NCI-H524 (cell line): ENCODE data around the gene ARHGAP24.
"Not testable (repeated sequence)": the region's sequence is repeated elsewhere in the genome, so short reads cannot be mapped to it uniquely, and the experiment has no call there.

Experiments
- DNase-seq, 2 experiments: peaks; one replicate each; lab custom pipeline; 2025; lab: John Stamatoyannopoulos, UW

ARHGAP24 gene

DNA sequence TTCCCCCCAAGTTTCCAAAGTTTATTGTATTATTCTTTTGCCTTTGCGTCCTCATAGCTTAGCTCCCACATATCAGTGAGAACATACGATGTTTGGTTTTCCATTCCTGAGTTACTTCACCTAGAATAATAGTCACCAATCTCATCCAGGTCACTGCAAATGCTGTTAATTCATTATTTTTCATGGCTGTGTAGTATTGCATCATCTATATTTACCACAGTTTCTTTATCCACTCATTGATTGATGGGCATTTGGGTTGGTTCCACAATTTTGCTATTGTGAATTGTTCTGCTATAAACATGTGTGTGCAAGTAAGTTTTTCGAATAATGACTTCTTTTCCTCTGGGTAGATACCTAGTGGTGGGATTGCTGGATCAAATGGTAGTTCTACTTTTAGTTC lies 43.6 kb downstream of the ARHGAP24 start:
- DNase-seq, result not testable (repeated sequence)

DNA sequence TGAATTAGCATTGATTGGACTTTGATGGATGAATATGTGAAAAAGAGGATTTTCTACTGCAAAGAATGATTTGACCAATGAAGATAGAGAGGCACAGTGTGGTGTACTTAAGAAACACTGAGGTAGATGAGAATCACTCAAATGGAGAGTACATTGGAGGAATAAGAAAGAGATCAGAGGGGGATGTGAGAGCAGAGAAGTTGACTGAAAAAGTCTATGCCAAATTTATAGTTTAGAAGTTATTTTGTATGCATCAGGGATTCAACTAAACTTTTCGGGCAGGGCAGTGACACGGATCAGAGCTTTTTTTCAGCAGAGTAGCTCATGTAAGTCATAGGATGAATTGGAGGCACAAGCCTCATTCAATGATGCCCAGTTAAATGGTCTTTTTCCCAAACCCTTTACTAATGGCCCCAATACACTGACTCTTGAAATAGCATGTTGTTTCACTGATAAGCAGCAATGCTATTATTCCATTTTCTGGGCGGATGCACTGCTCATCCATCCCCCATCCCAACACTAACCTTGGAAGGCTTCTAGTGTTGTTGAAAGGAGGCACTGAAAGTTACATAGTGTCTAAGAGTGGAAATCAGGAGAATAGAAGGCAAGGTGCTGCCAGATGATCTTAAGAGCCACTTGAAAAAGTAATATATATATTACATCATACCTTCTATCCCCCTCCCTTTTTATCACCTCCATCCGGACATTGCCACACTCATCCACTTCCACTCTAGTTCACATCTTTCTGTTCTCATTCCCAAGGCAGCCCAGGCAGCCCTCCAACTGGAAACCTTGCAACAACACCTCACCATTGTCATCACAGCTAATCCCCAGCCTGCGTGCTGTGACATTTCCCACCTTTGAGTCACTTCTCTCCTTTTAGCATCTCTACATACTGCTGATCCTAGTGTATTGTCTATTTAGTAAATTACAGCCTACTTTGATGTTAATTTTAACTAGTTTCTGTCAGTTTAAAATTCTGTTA lies 46.1 kb downstream of the ARHGAP24 start:
- DNase-seq, result no peak

DNA sequence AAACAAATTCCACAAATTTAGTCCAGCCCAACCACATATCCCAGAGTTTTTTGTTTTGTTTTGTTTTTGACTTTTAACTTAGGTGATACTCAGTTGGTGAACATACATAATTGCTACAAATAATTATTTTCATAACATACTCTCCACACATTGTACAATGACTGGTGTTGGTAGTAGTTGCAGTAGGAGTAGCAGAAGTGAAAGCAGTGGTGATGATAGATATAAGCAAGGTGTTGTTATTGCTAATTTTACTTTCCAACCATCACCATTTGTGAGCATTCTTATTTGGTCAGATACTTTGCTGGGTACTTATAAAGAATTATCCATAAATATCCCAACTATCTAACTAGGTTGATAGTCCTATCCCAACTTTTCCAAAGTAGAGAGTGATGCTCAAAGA lies 47.3 kb downstream of the ARHGAP24 start:
- DNase-seq, result no peak

DNA sequence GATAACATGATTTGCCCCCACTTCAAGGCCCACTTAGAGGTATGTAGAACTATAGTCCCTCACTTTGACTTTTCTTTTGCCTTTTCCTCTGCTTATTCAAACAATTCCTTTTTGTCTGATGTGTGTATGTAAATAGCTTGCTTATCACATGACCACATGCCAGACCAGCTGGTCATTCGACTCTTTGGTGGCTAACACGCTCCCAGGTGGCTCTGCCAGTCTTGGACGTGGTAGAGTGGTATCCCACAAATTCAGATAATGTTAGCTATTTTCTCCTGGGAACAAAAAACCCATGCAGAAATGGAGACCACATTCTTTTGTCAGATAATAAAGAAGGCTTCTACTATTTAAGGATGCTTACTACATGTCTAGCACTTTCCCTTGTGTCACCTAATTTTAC lies 47.9 kb downstream of the ARHGAP24 start:
- no peak for DNase-seq

DNA sequence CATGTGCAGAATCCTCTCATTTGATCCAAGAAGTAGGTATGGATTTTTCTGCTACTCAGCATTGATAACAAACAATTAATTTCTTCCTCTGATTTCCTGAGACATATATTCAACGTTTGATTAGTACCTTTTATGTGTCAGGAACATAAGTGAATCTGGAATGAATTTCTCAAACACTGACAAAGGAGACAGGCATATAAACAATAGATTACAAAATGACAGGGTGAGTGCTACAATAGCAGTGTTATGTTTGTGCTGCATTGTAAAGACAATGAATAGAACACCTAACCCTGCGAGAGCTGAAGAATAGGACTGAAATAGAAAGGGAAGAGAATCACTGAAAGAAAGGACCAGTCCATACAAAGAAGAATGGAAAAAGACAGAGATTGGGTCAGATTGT lies 52.9 kb downstream of the ARHGAP24 start:
- no peak for DNase-seq

DNA sequence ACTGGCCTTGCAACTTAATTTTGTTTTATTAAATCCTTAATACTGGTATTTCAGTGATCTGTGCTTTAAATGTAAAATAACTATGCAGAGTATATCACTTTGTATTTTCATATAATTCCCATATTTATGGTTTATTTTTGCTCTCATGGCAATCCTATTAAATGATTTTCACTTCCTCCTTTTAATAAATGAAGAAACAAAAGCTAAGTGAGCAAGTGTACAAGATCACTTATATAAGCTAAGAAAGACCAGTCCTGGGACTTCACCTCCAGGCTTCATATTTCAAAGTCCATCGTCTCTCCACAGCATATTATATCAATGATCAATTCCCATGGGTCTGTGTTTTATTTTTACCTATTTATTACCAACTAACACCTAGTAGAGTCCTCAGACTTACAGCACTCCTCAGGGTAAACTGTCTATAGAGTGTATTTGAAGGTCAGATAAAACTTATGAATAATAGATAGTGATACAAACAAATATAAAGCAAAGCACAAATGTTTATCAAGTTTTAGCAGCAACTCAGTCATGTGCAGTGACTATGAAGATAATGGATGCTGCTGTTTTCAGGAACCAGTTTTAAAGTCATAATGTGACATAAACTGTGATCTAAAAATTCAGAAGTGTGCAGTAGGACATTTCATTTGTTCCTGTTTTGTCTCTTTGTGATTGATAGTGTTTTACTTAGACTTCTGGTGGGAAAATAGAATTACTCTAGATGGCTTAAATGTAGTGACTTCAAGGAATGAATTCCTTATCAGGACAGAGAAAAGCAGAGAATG lies 56.8 kb downstream of the ARHGAP24 start:
- no peak for DNase-seq

DNA sequence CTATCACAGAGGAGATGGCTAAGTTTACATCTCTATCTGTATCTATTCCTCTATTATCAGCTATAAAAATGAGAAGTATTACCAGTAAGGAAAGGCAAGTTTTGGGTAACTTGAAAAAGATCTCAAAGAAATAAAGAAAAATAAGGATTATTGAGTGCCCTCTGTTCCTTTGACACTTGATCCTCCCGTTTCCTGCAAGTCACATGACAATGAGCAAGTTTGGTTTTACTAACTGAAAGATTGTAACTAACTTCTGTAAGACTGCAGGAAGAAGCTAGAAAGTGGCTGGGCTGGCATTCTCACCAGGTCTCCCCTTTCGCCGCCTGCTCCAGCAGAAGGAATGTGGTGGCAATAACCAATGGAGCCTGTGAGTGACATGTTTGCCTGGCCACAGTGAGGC lies 59.2 kb downstream of the ARHGAP24 start:
- no peak for DNase-seq

DNA sequence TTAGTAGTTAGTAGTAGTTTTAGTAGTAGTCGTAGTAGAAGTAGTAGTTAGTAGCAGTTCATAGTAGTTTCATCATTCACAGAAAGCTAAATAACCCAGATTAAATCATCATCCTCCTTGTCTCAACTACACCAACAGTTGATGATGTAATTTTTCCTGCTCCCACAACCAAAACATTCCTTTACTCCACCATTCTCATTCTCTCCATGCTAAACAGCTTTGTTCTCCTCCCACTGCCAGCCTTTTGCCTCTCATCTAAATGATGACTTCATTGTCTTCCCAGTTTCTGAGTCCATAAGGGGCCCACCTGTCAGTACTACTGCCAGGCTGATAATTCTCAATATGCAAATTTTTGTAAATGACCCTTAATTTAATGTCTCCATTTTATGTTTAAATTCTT lies 68.9 kb downstream of the ARHGAP24 start:
- DNase-seq, result no peak

DNA sequence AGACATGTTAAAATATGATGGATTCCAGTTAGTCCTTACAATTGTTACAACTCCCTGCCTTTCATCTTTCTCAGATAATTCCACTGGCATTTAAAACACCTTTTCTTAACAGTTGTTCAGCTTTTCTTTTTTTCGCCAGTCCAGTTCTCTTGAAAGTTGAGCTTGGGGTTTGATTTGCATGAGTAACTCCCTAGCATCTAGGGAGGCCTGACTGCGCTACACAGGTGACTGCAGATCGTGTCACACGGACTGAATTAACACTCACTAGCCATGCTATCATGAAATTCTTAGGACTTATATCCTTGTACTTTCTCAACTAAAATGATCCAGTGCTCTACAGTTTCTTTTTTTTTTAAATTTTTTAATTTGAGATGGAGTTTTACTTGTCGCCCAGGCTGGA lies 69.8 kb downstream of the ARHGAP24 start:
- no peak for DNase-seq

DNA sequence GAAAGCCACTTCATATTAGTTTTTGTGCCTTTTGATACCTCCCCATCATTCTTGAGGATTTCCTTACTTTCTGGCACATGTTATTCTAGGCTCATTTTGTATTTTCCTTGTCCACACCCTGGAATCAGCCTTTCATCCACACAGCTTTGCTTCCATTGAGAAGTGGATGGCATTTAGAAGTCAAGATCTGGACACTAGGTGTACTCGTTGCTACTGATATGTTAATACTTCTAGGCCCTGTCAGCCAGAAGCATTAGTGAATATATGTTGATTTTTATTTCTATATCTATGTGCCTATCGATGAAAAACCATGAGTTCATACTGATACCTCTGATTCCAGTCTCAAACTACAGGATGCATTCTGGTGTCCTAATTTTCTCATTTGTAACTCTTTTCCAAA lies 73.2 kb downstream of the ARHGAP24 start:
- no peak for DNase-seq

DNA sequence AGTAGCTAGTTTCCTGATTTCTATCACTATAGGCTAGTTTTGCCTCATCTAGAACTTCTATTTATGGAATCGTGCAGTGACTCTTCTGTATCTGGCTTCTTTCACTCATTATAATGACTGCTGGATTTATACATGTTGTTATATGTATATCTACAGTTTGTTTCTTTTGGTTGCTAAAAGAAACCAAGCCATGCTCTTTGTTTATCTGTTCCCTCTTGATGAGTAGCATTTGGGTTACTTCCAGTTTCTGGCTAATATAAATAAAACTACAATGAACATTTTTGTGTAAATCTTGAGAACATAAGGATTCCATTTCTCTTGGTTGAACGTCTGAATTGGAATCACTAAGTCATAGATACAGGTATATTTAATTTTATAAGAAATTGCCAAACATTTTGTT lies 73.9 kb downstream of the ARHGAP24 start:
- no peak for DNase-seq

DNA sequence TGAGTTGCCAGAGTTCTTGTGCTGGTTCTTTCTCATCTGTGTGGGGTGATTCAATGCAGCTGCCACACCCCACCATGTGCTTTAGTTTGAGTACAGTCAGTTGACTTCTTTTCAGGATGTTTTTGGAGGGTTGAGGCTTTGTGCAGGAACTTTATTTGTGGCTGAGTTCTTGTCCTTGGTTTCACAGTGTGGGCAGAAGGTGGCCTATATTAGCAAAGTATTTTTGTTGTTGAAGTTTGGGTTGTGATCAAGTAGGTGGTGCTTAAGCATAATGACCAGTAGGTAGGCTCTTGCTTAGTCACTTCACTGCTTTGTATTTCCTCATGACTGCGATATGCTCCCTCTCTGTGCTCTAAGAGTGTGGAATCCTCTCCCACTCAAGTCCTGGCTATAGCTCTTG lies 80.3 kb downstream of the ARHGAP24 start:
- DNase-seq, result no peak

DNA sequence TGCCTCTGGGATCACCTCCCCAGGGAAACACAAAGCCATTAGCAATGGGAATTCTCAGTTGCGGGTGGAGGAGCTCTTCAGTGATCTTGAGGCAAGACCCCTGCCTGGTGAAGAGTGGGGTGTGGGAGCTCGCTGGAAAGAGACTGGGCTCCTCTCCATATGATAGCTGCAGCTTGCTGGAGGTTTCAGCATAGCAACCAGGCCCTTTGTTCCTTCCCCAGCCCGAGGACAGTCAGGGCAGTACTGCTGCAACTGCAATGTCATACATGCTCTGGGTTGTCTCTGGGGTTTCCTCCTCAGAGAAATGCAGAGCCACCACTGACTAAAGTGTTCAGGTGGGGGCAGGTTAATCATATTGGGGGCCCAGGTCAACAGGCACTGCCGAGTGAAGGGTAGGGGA lies 81.3 kb downstream of the ARHGAP24 start:
- no peak for DNase-seq

DNA sequence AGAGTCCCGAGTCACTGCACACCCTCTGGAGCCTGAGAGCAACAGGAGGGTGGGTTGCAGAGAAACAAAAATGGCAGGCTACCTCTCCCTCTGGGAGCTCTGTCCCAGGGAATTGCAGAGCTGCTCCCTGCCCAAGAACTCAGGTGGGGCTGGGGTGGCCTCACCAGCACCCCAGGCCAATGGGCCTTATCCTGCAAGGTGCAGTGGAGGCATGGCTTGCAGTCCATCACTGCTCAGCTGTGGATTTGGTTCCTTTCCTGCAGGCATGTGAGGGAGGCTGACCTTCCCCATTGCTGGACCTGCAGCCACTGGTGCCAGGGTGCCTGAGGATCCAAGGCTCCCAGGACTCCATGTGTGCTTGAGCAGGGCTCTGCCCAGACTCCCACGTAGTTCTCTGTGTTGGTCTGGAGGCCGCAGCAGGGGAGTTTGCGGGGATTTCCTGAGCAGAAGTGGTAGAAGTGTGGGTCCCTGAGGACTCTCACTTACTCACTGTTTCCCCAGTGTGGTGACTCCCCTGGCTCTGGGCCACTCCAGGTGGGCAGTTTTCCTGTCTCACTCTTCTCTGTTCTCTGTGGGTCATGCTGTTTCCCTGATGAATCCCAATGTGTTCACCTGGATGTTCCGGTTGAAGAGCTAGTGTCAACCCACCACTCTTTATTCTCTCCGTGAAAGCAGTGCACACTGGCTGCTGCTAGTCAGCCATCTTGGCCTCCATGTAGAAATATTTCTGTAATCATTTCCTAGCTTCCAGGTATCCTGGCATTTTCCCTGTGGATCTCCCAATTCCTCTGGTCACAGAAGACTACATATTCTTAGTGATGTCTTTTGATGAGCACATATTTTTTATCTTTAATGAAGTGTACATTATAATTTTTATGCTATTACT lies 82.3 kb downstream of the ARHGAP24 start:
- DNase-seq, result no peak

DNA sequence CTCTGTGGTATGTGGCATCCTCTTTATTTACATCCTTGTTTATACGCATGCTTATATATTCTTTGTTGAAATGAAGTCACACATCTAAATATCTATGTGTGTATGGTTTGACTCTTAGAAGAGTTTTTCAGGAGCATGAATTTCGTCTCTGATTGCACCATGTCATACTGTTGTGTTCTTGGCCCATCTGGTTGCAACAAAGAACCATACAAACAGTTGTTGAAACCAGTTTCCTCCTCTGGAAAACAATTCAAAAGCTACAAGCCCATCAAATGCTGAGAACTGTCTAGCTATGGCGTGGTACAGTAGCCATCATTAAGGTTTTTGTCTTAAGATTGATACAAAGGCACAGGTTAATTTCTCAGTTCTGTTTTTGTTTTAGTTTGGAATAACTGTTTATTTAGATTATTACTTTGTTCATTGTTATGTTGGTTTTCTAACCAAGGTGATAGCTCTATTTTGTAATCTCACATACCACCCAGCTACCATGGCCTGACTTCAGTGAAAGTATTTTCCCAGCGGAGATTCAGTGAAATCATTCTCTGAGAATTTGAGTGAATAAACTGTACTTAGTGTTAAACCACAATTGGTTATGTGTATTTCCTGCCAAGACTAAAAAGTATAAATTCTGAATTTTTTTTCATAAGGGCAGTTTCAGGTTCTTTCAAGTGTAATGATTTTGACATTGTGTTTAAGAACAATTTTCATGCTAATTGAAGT lies 91.0 kb downstream of the ARHGAP24 start:
- DNase-seq, result no peak

DNA sequence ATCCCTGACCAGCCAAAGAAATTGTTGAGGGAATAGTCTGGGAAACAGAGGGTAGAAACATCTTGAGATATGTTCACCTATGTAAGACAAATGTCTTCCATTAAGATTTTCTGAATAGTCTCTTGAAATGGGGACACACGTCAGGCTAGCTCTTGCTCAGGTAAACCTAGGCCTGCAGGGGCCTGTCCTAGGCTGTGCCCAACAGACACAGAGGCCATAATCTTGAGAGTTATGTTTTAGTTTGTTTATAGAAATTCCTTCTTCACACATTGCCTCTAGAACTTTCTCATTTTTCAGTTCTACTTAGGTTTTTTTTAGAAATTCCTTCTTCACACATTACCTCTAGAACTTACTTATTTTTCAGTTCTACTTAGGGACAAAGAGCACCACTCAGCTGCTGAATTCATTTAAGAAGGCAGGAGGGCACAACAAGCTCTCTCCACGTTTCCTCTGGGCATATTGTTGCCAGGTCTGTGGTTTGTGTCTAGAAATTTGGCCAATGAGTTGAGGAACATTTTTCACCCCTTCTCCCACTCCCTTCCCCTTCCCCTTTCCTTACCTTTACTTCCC lies 94.9 kb downstream of the ARHGAP24 start:
- no peak for DNase-seq

DNA sequence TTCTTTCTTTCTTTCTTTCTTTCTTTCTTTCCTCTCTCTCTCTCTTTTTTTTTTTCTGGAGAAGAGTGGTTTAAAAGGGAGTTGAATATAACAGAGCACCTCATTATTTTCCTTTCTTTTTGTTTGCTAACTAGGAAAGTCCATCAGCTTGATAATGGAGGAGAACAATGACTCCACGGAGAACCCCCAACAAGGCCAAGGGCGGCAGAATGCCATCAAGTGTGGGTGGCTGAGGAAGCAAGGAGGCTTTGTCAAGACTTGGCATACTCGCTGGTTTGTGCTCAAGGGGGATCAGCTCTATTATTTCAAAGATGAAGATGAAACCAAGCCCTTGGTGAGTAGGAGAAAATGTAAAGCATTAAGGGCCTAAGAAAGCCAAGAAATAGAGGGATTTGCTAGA lies 95.4 kb downstream of the ARHGAP24 start:
- no peak for DNase-seq

DNA sequence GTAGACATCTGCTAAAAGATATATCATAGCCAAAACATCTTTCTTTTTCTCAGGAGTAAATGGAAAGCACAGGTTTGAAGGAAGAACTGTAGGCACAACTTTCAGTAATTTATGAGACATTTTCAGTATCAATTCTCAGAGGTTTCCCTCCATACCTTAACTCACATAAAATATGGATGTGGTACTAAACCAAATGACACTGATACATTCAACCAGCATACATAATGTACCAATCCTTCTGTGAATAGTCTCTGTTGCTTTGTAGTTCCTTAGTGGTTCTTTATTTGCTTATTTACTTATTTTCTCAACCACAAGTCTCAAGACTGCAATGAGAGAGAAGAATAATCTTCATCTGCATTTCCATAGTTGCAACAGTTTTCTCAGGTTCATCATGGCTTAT lies 96.1 kb downstream of the ARHGAP24 start:
- DNase-seq, result no peak

DNA sequence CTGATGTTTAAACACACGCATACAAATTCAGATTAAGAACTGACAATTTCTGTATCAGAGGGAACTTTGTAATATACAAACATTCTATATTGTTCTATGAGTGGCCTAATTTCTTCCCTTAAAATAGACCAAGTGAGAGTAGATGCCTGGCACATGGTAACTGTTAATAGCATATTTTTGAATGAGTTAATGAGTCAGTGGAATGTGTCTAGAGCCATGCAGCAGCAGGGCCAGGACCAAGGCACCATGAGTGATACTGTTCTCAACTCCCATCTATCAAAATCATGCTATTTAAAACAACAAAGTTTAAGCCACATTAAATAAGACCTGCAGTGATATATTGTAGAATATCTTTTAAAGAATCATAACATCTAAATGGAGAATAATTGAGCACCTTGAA lies 98.3 kb downstream of the ARHGAP24 start:
- DNase-seq, result no peak

DNA sequence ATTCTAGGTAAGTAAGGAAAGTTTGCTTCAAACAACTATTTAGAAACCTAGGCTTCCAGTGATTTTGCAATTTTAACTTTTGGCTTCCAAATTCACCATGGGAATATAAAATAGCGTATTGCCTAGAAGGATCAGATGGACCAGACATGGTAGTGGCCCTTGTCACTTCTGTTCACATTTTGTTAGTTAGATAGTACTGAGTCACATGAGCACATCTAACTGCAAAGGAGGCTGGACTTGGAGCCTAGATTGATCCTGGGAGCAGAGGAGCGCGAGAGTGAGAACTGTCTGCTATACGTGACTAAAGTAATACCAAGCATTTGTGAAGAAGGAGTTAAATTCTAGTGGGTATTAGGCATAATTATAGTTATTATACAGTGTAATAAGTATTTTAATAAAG lies 102.4 kb downstream of the ARHGAP24 start:
- DNase-seq, result no peak

DNA sequence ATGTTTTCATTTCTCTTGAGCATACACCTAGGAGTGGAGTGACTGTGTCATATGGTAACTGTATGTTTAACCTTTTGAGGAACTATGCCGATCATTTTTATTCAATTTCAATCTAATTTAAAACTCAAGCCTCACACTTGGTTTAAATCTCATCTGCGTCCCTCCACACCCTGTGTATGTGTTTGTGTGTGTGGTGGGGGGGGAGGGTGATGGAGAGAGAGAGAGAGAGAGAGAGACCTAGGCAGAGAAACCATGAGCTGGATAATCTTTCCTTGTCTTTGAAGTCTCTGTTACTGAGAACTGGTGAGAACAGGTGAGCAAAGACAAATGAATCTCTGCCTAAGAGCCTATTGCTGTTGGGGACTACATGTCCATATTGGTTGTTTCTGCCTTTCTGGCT lies 105.0 kb downstream of the ARHGAP24 start:
- DNase-seq, result no peak
